ENCODE results near the gene NAT16.
"Not testable (repeated sequence)": the region's sequence is repeated elsewhere in the genome, so short reads cannot be mapped to it uniquely, and the experiment has no call there.

Gene NAT16

GRCh38 chr7:101133621-101134398, 46.3 kb downstream of the NAT16 start:
- Histone ChIP-seq H3K27ac (peak overlapping the region in 5 of 21 experiments; percentile 11 to 48 (median 28)), H3K4me3 (no peak overlapping the region)

- peak overlapping the region in 2 of 21 experiments; percentile 28 to 48 for H3K27ac ChIP-seq
- not testable (repeated sequence) for H3K4me3 ChIP-seq
Measured at GRCh38 chr7:101132626-101133600, 47.2 kb downstream of the NAT16 start.

DNA sequence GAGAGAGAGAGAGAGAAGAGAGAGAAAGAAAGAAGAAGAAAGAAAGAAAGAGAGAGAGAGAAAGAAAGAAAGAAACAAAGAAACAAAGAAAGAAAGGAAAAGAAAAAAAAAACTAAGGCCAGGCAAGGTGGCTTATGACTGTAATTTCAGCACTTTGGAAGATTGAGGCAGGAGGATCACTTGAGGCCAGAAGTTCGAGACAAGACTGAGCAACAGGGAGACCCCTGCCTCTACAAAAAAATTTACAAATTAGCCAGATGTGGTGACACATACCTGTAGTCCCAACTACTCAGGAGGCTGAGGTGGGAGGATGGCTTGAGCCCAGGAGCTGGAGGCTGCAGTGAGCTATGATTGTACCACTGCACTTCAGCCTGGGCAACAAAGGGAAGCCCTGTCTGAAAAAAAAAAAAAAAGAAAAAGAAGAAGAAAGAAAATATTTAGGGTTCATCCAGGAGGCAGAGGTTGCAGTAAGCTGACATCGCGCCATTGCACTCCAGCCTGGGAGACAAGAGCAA, 50.4 kb downstream of the NAT16 start:
- no peak overlapping the region for H3K4me3 ChIP-seq

DNA sequence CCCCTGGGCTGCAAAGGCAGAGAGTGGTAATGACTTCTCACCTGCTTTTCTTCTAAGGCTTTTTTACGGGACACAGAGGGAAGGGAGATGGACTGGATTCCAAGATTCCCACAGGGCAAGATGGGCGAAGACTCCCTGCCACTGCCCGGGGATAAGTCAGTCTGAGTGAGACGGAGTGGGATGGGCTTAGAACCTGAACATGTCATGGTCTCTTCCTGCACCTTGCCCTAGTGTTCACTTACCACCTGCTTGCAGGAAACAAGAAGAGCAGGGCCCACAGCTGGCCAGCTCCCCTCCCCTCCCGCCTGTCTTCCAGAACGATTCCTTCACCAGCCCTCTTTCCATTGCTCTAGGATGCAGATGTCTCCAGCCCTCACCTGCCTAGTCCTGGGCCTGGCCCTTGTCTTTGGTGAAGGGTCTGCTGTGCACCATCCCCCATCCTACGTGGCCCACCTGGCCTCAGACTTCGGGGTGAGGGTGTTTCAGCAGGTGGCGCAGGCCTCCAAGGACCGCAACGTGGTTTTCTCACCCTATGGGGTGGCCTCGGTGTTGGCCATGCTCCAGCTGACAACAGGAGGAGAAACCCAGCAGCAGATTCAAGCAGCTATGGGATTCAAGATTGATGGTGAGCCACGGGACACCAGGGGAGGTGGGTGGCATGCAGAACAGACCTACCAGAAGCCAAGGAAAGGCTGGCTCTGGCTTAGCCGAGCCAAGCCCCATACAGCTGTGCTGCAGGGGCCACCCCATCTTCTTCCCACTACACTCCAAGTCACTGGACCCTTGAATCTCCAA, 51.9 kb downstream of the NAT16 start:
- Histone ChIP-seq H3K4me3 (peak overlapping the region in 4 of 7 experiments; percentile 15 to 40 (median 34)), H3K27ac (peak overlapping the region in 1 of 21 experiments; percentile 90)

More for the DNA sequence above, 50.4 kb downstream of the NAT16 start:
- H3K27ac ChIP-seq, result no peak overlapping the region

DNA sequence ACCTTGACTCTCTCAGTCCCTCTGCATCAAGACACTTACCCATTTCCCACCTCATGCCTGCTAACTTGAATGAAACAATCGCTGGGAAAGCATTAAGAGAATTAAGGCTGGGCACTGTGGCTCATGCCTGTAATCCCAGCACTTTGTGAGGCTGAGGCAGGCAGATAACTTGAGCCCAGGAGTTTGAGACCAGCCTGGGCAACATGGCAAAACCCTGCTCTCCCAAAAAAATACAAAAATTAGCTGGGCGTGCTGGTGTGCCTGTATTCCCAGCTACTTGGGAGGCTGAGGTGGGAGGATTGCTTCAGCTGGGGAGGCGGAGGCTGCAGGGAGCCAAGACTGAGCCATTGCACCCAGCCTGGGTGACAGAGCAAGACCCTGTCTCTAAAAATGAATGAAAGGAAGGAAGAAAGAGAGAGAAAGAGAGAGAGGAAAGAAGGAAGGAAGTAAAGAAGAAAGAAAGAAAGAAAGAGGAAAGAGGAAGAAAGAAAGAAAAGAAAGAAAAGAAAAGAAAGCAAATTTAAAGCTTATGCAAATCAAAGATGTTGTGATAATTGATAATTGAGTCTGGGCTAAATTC, 52.5 kb downstream of the NAT16 start:
- Histone ChIP-seq H3K27ac (peak overlapping the region in 12 of 21 experiments; percentile 11 to 90 (median 64)), H3K4me3 (peak overlapping the region; percentile 1 to 40 (median 32))

DNA sequence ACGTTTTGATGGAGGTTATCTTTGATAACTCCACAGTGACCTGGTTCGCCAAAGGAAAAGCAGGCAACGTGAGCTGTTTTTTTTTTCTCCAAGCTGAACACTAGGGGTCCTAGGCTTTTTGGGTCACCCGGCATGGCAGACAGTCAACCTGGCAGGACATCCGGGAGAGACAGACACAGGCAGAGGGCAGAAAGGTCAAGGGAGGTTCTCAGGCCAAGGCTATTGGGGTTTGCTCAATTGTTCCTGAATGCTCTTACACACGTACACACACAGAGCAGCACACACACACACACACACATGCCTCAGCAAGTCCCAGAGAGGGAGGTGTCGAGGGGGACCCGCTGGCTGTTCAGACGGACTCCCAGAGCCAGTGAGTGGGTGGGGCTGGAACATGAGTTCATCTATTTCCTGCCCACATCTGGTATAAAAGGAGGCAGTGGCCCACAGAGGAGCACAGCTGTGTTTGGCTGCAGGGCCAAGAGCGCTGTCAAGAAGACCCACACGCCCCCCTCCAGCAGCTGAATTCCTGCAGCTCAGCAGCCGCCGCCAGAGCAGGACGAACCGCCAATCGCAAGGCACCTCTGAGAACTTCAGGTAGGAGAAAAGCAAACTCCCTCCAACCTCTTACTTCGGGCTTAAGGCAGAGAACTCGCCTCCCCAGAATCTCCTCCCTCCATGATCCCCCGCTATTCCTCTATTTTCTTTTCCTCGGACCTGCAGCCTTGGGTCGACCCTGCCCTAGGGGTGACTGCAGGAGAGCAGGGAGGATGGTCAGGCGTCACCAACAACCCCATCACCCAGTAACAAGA, 53.2 kb downstream of the NAT16 start, which contains the start of gene SERPINE1:
TSS of gene SERPINE1 (plus strand) at position 454 of the 809 bp plus-strand sequence. CDS start 1,290 bp downstream, outside the sequence.
- Histone ChIP-seq H3K4me3 (peak within 1 kb of the TSS; percentile 1 to 40 (median 32)), H3K27ac (peak within 1 kb of the TSS in 19 of 21 experiments; percentile 29 to 90 (median 63))

GRCh38 chr7:101125989-101126650, 54.0 kb downstream of the NAT16 start:
- Histone ChIP-seq H3K27ac (peak overlapping the region in 19 of 21 experiments; percentile 29 to 90 (median 63)), H3K4me3 (peak overlapping the region in 1 of 7 experiments; percentile 34)

GRCh38 chr7:101124376-101125056, 55.6 kb downstream of the NAT16 start:
- Histone ChIP-seq H3K4me3 (no peak overlapping the region), H3K27ac (peak overlapping the region in 16 of 21 experiments; percentile 9 to 90 (median 60))

GRCh38 chr7:101123703-101124068, 56.4 kb downstream of the NAT16 start:
- Histone ChIP-seq H3K27ac (peak overlapping the region in 3 of 21 experiments; percentile 44 to 90 (median 88)), H3K4me3 (no peak overlapping the region)

- Histone ChIP-seq H3K4me3 (no peak overlapping the region), H3K27ac (peak overlapping the region in 12 of 21 experiments; percentile 37 to 90 (median 77))
Measured at GRCh38 chr7:101122933-101123702, 57.0 kb downstream of the NAT16 start.

DNA sequence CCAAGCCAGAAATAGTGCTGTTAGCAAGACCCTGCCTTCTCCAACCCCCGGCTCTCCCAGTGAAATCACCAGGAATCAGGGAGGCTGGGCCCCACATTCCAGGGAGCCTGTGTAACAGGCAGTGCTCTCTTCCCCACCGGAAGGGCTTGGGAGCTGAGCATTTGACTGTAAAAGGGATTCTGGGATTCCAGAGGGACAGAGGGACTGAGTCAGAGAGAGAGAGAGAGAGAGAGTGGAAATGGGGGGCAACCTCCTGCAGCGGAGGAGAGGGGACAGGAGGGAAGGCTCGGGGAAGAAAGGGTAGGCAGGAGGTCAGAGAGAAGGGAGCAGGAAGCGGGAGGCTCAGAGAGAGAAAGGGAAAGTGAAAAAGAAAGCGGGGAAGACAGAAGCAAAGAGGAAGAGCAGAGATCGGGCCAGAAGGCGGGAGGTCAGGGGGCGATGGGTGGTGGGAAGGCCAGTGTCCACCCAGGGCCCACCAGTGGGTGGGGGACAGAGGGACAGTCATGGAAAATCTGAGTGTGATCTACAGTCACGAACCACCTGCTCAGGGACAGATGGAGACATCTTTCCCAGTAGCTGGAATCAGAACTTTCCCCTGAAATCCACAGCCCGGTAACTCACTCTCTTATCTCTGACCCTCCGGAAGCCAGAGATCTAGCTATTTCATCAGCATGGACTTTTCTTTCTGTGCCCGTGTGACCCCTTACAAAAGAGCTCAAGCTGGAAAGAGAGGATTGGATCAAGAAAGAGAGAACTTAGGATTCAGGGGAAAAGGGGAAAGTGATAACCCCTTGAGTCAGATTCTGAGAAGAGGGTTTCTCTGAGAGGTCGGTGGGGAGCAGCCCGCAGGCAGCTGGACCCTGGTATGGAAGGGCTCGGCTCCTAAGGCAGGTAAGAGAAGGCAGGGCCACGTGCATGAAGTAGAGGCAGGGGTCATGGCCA, 57.8 kb downstream of the NAT16 start:
- H3K27ac ChIP-seq, result peak overlapping the region in 20 of 21 experiments; percentile 2 to 90 (median 66)
- peak overlapping the region in 4 of 7 experiments; percentile 5 to 16 (median 10) for H3K4me3 ChIP-seq

DNA sequence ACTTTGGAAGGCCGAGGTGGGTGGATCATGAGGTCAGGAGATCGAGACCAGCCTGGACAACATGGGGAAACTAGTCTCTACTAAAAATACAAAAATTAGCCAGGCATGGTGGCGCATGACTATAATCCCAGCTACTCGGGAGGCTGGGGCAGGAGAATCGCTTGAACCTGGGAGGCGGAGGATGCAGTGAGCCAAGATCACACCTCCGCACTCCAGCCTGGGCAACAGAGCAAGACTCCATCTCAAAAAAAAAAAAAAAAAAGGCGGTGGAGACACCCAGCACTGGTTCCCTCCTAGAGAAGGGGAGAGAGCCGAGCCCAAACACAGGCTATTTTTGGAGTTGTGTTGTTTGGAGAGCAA, 58.5 kb downstream of the NAT16 start:
- peak overlapping the region in 1 of 7 experiments; percentile 10 for H3K4me3 ChIP-seq
- H3K27ac ChIP-seq, result peak overlapping the region in 14 of 21 experiments; percentile 46 to 90 (median 72)

Data from skin epidermis (tissue), 12 donors.